Neuron (in vitro differentiated cells): ENCODE data around the gene LECT2.

Experiments used
- H2AFZ ChIP-seq: one replicate; pipeline ENCODE4 v1.6.1; 2013; ENCODE audit warnings: low read depth, mild to moderate bottlenecking, inconsistent platforms, low read length, moderate library complexity
- H3K27me3 ChIP-seq: one replicate; pipeline ENCODE4 v1.6.1; 2013; ENCODE audit warnings: low read length; ENCODE audit not compliant: insufficient read depth
- H3K36me3 ChIP-seq: one replicate; pipeline ENCODE4 v1.6.1; 2013; ENCODE audit warnings: low read length; ENCODE audit not compliant: insufficient read depth
- H3K4me1 ChIP-seq: one replicate; pipeline ENCODE4 v1.6.1; 2013; ENCODE audit warnings: low read length; ENCODE audit not compliant: insufficient read depth
- H3K4me3 ChIP-seq: 2 replicates; pipeline ENCODE4 v1.5.1; 2013; ENCODE audit warnings: mild to moderate bottlenecking, low read length, moderate library complexity
- H3K9me3 ChIP-seq: one replicate; pipeline ENCODE4 v1.6.1; 2013; ENCODE audit warnings: low read length

The LECT2 gene

GRCh38 chr5:135990528-135991255 lies 35.9 kb upstream of the LECT2 start:
- H3K36me3 ChIP-seq, result no peaks in the 10 kb centered on the region
- H3K9me3 ChIP-seq, result no peaks in the 10 kb centered on the region
- no peaks in the 10 kb centered on the region for H3K27me3 ChIP-seq
- no peaks in the 10 kb centered on the region for H3K4me1 ChIP-seq
- H3K4me3 ChIP-seq, result no peak overlapping the region
- no peak overlapping the region for H2AFZ ChIP-seq

GRCh38 chr5:135989686-135990085 lies 34.9 kb upstream of the LECT2 start:
- no peaks in the 10 kb centered on the region for H3K36me3 ChIP-seq
- H3K4me3 ChIP-seq, result no peak overlapping the region
- no peak overlapping the region for H2AFZ ChIP-seq

DNA sequence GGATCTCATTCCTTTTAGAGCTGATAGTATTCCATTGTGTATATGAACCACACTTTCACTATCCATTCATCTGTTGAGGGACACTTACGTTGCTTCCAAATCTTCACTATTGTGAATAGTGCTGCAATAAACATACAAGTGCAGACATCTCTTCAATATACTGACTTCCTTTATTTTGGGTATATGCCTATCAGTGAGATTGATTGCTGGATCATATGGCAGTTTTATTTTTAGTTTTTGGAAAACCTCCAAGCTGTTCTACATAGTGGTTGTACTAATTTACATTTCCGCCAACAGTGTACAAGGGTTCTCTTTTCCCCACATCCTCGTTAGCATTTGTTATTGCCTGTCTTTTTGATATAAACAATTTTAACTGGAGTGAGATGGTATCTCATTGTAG lies 33.8 kb upstream of the LECT2 start:
- Histone ChIP-seq H3K9me3 (no peaks in the 10 kb centered on the region), H2AFZ (no peak overlapping the region), H3K4me1 (no peaks in the 10 kb centered on the region), H3K27me3 (no peaks in the 10 kb centered on the region), H3K4me3 (no peak overlapping the region), H3K36me3 (no peaks in the 10 kb centered on the region)

More at GRCh38 chr5:135989686-135990085, 34.9 kb upstream of the LECT2 start:
- H3K9me3 ChIP-seq, result no peaks in the 10 kb centered on the region
- no peaks in the 10 kb centered on the region for H3K27me3 ChIP-seq
- no peaks in the 10 kb centered on the region for H3K4me1 ChIP-seq

- H3K4me3 ChIP-seq, result no peak overlapping the region
- no peaks in the 10 kb centered on the region for H3K9me3 ChIP-seq
- H3K4me1 ChIP-seq, result no peaks in the 10 kb centered on the region
- H3K36me3 ChIP-seq, result no peaks in the 10 kb centered on the region
- no peaks in the 10 kb centered on the region for H3K27me3 ChIP-seq
- H2AFZ ChIP-seq, result no peak overlapping the region
Observed at GRCh38 chr5:135986891-135987401, 32.2 kb upstream of the LECT2 start.

DNA sequence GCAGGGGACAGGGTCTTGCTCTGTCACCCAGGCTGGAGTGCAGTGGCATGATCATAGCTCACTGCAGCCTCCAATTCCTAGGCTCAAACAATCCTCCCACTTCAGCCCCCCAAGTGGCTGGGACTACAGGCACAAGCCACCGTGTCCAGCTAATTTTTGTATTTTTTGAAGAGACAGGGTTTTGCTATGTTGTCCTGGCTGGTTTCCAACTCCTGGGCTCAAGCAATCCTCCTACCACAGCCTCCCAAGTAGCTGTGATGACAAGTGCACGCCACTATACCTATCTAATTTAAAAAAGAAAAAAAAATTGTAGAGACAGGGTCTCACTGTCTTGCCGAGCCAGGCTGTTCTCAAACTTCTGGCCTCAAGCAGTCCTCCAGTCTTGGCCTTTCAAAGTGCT lies 31.6 kb upstream of the LECT2 start:
- H3K4me1 ChIP-seq, result no peaks in the 10 kb centered on the region
- no peaks in the 10 kb centered on the region for H3K36me3 ChIP-seq
- no peak overlapping the region for H2AFZ ChIP-seq
- no peaks in the 10 kb centered on the region for H3K9me3 ChIP-seq
- no peak overlapping the region for H3K4me3 ChIP-seq
- no peaks in the 10 kb centered on the region for H3K27me3 ChIP-seq

GRCh38 chr5:135985951-135986350 lies 31.2 kb upstream of the LECT2 start:
- no peaks in the 10 kb centered on the region for H3K27me3 ChIP-seq
- no peaks in the 10 kb centered on the region for H3K4me1 ChIP-seq
- H3K9me3 ChIP-seq, result no peaks in the 10 kb centered on the region
- no peaks in the 10 kb centered on the region for H3K36me3 ChIP-seq
- no peak overlapping the region for H2AFZ ChIP-seq
- no peak overlapping the region for H3K4me3 ChIP-seq

GRCh38 chr5:135980620-135981019 lies 25.8 kb upstream of the LECT2 start:
- Histone ChIP-seq H3K9me3 (no peaks in the 10 kb centered on the region), H3K27me3 (no peaks in the 10 kb centered on the region), H3K36me3 (no peaks in the 10 kb centered on the region), H3K4me3 (no peak overlapping the region), H2AFZ (no peak overlapping the region), H3K4me1 (no peaks in the 10 kb centered on the region)

- Histone ChIP-seq H3K27me3 (no peaks in the 10 kb centered on the region), H2AFZ (no peak overlapping the region), H3K36me3 (no peaks in the 10 kb centered on the region), H3K9me3 (no peaks in the 10 kb centered on the region), H3K4me3 (no peak overlapping the region), H3K4me1 (no peaks in the 10 kb centered on the region)
Observed at GRCh38 chr5:135979510-135979909, 24.7 kb upstream of the LECT2 start.

- H2AFZ ChIP-seq, result no peak overlapping the region
- H3K4me1 ChIP-seq, result no peaks in the 10 kb centered on the region
- H3K4me3 ChIP-seq, result no peak overlapping the region
- H3K36me3 ChIP-seq, result no peaks in the 10 kb centered on the region
- no peaks in the 10 kb centered on the region for H3K27me3 ChIP-seq
- H3K9me3 ChIP-seq, result no peaks in the 10 kb centered on the region
Observed at GRCh38 chr5:135978993-135979392, 24.2 kb upstream of the LECT2 start.

DNA sequence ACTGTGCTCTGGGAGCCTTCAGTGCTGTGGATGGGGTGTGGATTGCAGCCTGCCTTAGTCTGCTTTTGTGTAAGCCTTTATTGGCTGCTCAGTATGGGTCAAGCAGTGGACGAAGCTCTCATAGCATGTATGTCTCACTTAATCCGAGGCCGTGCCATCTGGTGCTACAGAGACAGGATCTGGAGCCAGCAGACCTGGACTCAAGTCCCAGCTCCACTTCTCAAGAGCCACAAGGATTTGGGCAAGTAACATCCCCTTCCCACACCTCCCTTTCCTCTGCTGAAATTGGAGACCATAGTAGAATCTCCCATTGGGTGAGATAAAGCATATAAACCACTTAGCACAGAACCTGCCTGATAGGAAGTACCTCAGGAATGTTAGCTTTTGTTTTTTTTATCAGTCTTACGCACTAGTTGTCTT lies 23.4 kb upstream of the LECT2 start:
- Histone ChIP-seq H3K27me3 (no peaks in the 10 kb centered on the region), H3K4me1 (no peaks in the 10 kb centered on the region), H3K36me3 (no peaks in the 10 kb centered on the region), H3K9me3 (no peaks in the 10 kb centered on the region), H3K4me3 (no peak overlapping the region), H2AFZ (no peak overlapping the region)

DNA sequence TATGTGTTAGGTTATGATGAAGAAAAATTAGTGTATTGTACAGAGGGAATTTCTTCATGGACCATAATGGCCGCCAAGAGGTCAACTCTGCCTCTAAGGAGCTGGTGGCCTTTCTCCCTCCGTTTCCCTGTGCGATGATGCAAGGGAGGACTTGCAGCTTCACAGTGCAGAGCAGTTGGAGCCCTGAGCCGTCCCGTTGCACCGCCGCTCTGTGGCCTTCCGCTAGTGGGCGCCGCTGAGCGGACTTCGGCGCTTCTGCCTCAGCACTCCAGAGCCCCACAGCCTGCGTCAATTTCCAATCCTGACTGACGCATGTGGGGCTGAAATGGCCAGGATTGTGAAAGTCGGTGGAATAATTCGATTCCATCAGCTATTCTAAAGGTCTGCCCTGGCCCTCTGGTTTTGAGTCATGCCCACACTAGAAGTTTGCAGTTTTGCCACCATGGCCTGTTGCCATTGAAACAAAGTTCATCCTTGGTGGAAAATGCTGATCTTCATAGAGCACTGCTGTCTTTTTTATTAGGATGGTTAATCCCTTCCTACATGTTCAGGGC lies 22.7 kb upstream of the LECT2 start:
- no peaks in the 10 kb centered on the region for H3K27me3 ChIP-seq
- no peaks in the 10 kb centered on the region for H3K36me3 ChIP-seq
- no peaks in the 10 kb centered on the region for H3K4me1 ChIP-seq
- no peaks in the 10 kb centered on the region for H3K9me3 ChIP-seq
- H2AFZ ChIP-seq, result no peak overlapping the region
- no peak overlapping the region for H3K4me3 ChIP-seq

- no peaks in the 10 kb centered on the region for H3K27me3 ChIP-seq
- H3K4me3 ChIP-seq, result no peak overlapping the region
- no peaks in the 10 kb centered on the region for H3K36me3 ChIP-seq
- no peaks in the 10 kb centered on the region for H3K4me1 ChIP-seq
- no peaks in the 10 kb centered on the region for H3K9me3 ChIP-seq
- no peak overlapping the region for H2AFZ ChIP-seq
Observed at GRCh38 chr5:135976216-135976615, 21.4 kb upstream of the LECT2 start.

GRCh38 chr5:135975122-135975521 lies 20.3 kb upstream of the LECT2 start:
- Histone ChIP-seq H2AFZ (no peak overlapping the region), H3K4me1 (no peaks in the 10 kb centered on the region), H3K4me3 (no peak overlapping the region), H3K36me3 (no peaks in the 10 kb centered on the region), H3K27me3 (no peaks in the 10 kb centered on the region), H3K9me3 (no peaks in the 10 kb centered on the region)
